ENCODE measurements around the gene PRAMEF20.
"Not testable (repeated sequence)": the region's sequence is repeated elsewhere in the genome, so short reads cannot be mapped to it uniquely, and the experiment has no call there.

The PRAMEF20 gene

GRCh38 chr1:13410150-13410549 is at the start of gene PRAMEF20:
TSS of gene PRAMEF20 (plus strand) at chr1:13410450. CDS start at chr1:13416355, 5,905 bp downstream.
- not testable (repeated sequence) for DNase-seq (ENCODE audit: low spot score)

GRCh38 chr1:13362364-13362763 is 47.9 kb upstream of the PRAMEF20 start:
- not testable (repeated sequence) for DNase-seq (ENCODE audit: low spot score)

- not testable (repeated sequence) for DNase-seq (ENCODE audit: low spot score)
These were observed 45.3 kb upstream of the PRAMEF20 start for GRCh38 chr1:13364928-13365327.

- DNase-seq (ENCODE audit: low spot score): not testable (repeated sequence)
These were observed 43.7 kb upstream of the PRAMEF20 start for GRCh38 chr1:13366536-13366935.

- not testable (repeated sequence) for DNase-seq (ENCODE audit: low spot score)
These were observed 41.7 kb upstream of the PRAMEF20 start for GRCh38 chr1:13368544-13368943.

GRCh38 chr1:13378983-13379382 is 31.3 kb upstream of the PRAMEF20 start:
- DNase-seq (ENCODE audit: low spot score): not testable (repeated sequence)

- not testable (repeated sequence) for DNase-seq (ENCODE audit: low spot score)
These were observed 29.9 kb upstream of the PRAMEF20 start for GRCh38 chr1:13380380-13380779.

- DNase-seq (ENCODE audit: low spot score): not testable (repeated sequence)
These were observed 20.9 kb upstream of the PRAMEF20 start, which contains the start of gene PRAMEF17 for GRCh38 chr1:13389332-13389731. TSS of gene PRAMEF17 (plus strand) at chr1:13389632. CDS start at chr1:13389658, 26 bp downstream.

- DNase-seq (ENCODE audit: low spot score): not testable (repeated sequence)
These were observed 17.2 kb upstream of the PRAMEF20 start for GRCh38 chr1:13393004-13393403.

- not testable (repeated sequence) for DNase-seq (ENCODE audit: low spot score)
These were observed 15.5 kb upstream of the PRAMEF20 start for GRCh38 chr1:13394761-13395160.

- not testable (repeated sequence) for DNase-seq (ENCODE audit: low spot score)
These were observed 14.9 kb upstream of the PRAMEF20 start for GRCh38 chr1:13395311-13395710.

GRCh38 chr1:13407811-13408210 is 2.4 kb upstream of the PRAMEF20 start:
- DNase-seq (ENCODE audit: low spot score): no peak

- DNase-seq (ENCODE audit: low spot score): no peak
These were observed 20.2 kb downstream of the PRAMEF20 start for GRCh38 chr1:13430495-13430894.

- no peak for DNase-seq (ENCODE audit: low spot score)
These were observed 22.0 kb downstream of the PRAMEF20 start for GRCh38 chr1:13432251-13432650.

- not testable (repeated sequence) for DNase-seq (ENCODE audit: low spot score)
These were observed 23.6 kb downstream of the PRAMEF20 start for GRCh38 chr1:13433694-13434358.

GRCh38 chr1:13435458-13435857 is 25.2 kb downstream of the PRAMEF20 start:
- DNase-seq (ENCODE audit: low spot score): no peak

- not testable (repeated sequence) for DNase-seq (ENCODE audit: low spot score)
These were observed 29.0 kb downstream of the PRAMEF20 start for GRCh38 chr1:13439104-13439783.

GRCh38 chr1:13443335-13443979 is 33.2 kb downstream of the PRAMEF20 start:
- DNase-seq (ENCODE audit: low spot score): no peak

GRCh38 chr1:13450204-13450603 is 40.0 kb downstream of the PRAMEF20 start:
- DNase-seq (ENCODE audit: low spot score): no peak

GRCh38 chr1:13451399-13451965 is 41.2 kb downstream of the PRAMEF20 start:
- DNase-seq (ENCODE audit: low spot score): no peak

- DNase-seq (ENCODE audit: low spot score): no peak
These were observed 46.8 kb downstream of the PRAMEF20 start for GRCh38 chr1:13456904-13457532.

GRCh38 chr1:13461977-13462376 is 51.7 kb downstream of the PRAMEF20 start:
- DNase-seq (ENCODE audit: low spot score): no peak

All from RKO (cell line).